GM12891 (cell line): ENCODE measurements around the gene NT5DC1.

ENCODE experiments used
- POLR2A ChIP-seq: IDR thresholded peaks from 2 replicates; pipeline ENCODE4 v1.6.1; 2011; ENCODE audit warnings: low read depth, low read length, control low read depth
- POLR2AphosphoS5 ChIP-seq: IDR thresholded peaks from 2 replicates; pipeline ENCODE4 v1.6.1; 2011; ENCODE audit warnings: low read depth, low read length, control low read depth
- POU2F2 ChIP-seq: IDR thresholded peaks from 2 replicates; pipeline ENCODE4 v1.6.1; 2011; ENCODE audit warnings: low read depth, mild to moderate bottlenecking, control low read depth, low read length, moderate library complexity
- TAF1 ChIP-seq: IDR thresholded peaks from 2 replicates; pipeline ENCODE4 v1.6.1; 2011; ENCODE audit warnings: low read depth, low read length, control low read depth

DNA sequence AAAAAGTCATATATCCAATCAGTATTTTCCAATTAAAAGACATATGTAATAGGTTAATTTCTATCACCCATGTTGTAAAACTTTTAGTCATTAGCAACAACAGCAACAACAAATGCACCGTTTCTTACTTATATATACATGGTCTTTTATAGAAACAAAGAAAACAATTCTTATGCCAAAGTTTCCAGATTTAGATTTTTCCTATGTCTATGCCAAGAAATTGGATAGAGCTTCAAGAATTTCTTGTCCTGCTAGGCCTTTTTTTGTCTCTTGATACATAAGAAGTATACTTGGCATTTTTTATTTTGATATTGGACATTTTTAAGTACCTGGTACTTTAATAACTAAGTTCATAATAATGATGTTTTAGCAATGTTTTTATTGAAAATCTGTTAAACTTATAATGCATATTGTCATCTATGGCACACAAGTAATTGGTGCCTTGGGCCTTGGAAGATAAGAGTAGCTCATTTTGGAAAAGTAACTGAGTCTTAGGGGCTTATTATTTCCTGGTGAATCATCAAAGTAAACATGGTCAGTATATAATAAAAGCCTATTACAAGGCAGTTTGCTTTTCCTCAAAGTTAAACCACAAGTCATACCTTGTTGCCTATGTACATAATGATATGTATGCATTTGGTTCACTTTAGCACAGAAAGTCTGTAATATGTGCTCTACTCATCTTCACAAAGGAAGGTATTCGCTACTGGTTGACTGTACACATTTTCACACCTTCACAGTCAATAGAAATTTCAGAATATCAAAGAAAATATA is 29.9 kb upstream of the NT5DC1 start:
- no peak for TF ChIP-seq POLR2A
- no peak for TF ChIP-seq POLR2AphosphoS5
- TF ChIP-seq TAF1 = no peak
- TF ChIP-seq POU2F2 = no peak
